Measurements from ENCODE around the gene FIGN.
A peak's percentile ranks its signal among the peaks of the same experiment; 100 is the strongest.

Gene FIGN, protein sequence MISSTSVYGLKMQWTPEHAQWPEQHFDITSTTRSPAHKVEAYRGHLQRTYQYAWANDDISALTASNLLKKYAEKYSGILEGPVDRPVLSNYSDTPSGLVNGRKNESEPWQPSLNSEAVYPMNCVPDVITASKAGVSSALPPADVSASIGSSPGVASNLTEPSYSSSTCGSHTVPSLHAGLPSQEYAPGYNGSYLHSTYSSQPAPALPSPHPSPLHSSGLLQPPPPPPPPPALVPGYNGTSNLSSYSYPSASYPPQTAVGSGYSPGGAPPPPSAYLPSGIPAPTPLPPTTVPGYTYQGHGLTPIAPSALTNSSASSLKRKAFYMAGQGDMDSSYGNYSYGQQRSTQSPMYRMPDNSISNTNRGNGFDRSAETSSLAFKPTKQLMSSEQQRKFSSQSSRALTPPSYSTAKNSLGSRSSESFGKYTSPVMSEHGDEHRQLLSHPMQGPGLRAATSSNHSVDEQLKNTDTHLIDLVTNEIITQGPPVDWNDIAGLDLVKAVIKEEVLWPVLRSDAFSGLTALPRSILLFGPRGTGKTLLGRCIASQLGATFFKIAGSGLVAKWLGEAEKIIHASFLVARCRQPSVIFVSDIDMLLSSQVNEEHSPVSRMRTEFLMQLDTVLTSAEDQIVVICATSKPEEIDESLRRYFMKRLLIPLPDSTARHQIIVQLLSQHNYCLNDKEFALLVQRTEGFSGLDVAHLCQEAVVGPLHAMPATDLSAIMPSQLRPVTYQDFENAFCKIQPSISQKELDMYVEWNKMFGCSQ

DNA sequence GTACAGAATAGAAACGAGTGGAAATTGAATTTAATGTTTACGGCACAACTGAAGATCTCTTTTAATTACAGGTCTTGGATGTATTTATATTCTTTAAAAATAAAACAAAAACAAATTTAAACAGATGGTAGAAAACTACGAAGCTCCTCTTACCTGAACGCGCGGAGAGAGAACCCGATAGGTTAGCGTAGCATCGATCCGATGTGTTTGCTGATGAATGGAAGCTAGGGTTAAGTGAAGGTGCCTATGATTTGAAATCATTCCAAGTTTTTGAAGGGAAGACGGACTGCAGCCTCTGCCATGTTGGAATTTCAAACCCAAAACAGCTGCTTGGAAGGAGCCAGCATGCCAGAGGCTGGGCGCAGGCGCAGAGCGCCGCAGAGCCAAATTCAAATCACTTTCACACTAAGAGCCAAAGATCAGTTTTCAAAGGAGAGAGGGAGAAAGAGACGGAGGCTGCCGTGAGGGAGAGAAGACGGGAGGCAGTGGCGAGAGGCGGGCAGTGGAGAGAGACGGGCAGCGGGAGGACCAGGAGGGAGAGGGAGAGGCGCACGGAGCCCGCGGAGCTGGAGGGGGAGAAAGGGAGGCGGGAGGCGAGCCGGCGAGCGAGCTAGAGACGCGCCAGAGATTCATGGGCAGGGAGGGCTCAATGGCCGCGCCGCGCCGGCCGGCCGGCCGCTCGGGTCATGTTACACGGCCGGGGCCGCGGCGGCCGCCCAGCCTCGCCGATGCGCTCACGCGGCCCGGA lies at the start of gene FIGN:
Gene FIGN, minus strand, starts transcription at position 324 of the 748 bp plus-strand sequence. CDS start 1,081 bp downstream, outside the sequence.
- peak; percentile 90 for DNase-seq (ENCODE audit: low spot score)

DNA sequence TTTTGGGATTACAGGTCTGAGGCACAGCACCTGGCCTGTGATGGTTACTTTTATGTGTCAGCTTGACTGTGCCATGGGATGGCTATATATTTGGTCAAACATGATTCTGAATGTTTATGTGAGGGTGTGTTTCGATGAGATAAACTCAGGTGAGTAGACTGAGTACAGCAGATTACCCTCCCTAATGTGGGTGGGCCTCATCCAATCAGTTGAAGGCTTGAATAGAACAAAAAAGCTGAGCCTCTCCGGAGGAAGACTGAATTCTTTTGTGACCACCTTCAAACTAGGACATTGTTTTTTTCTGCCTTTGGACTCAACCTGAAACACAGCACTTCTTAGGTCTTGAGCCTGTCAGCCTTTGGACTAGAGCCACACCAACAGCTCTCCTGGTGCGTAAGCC lies 49.4 kb upstream of the FIGN start:
- no peak for DNase-seq (ENCODE audit: low spot score)

DNA sequence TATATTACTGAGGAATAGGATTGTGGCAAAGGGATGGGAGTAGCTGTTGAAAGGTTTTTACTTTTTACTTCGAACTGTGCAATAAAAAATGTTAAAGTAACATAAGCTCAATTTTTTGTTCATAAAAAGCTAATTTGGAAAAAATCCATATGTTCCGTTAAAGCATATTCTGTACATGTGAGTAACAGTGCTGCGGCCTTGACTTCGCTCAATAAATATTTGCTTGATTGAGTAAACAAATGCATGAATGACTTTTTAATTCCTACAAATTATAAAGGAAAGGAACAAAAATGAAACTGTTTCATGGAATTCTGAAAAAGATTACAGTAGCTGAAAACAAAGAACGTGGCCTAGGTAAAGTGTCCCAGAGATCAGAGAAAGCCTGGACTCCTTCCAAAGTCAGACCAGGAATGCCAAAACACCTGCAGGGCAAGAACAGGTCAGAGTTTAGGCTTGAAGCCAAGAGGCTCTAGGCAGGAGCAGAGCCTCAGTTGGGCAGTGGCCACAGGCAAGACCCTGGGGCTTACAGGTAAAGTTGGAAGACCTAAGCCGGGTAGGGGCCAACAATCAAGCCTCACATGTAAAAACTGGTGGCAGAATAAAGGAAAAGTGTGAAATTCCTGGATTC lies 44.3 kb upstream of the FIGN start:
- no peak for DNase-seq (ENCODE audit: low spot score)

DNA sequence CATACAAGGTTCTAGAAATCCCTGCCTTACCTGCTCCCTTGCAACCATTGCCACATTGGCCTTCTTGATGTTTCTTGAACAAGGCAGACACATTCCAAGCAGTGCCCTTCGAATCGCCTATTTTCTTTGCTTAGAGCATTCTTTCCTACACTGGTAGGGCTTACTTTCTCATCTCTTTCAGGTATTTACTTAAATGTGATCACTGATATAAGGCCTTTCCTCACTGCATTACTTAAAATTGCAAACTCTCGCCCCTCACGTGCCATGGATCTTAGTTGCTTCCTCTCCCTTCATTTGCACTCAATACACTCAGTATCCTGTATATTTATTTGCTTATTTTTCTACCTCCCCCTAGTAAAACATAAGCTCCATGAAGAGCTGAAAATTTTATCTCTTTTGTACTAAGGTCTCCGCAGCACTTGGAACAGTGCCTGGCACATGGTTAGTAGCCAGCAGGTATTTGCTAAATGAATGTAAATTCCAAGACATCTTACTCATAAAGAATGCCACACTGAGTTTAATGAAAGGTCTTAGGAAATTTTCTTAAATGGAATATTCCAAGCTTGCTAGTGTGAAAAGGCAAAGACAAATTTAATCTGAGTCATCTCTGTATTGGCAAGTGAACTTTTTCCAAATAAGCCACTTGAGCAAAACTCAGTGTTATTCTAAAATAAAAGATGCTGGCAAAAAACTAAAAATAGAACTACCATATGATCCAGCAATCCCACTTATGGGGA lies 42.4 kb upstream of the FIGN start:
- DNase-seq (ENCODE audit: low spot score): peak; percentile 6

DNA sequence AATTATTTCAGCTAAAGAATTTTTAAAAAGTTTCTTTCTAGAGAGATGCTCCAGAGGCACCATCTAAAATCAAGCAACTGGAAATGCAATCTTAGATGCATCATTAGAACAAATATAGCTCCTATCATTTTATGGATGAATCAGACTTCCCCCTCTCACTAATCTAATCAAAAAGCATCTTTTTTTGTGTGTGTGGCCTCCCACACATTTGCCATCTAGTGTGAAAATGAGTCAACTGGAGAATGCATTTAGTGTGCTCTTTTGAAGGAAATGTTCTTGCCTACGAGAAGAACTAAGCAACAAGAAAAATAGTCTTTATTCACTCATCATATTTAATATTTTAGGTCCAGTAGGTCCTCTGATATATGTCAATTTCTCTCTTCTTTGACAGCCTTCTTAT lies 39.5 kb upstream of the FIGN start:
- no peak for DNase-seq (ENCODE audit: low spot score)

DNA sequence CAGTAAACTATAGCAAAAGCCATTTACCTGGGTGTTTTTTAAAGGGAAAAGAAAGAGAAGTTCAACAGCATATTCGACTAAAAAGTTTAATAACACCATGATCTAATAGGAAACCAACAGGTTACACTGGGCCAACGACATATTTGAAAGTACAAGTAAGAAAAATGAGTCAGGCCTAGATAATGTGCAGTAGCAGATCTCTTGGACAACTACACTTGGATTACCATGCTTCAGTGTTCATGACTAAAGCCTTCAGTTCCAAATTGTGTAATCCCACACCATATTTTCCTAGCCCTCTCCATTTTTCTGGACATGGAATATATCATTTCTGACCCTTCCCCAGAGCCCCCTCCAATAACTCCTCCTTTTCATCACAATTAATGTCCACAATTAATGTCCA lies 39.1 kb upstream of the FIGN start:
- peak; percentile 49 for DNase-seq (ENCODE audit: low spot score)

DNA sequence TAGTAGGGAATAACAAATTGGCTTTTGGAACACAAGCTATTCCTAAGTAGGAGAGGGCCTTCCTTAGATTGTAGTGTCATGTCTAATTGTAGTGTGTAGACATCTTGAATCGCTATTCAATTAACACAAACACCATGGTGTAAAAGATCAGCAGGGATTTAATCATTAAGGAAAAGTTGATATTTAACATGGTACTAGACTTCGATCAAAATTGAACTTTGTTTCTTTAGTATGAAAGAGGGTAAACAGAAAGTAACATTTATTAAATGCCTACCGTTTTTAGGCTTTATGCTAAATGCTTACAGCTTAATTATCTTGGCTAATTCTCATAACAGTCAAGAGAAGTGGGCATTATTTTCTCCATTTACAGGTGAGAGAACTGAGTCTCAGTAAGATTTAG lies 37.5 kb upstream of the FIGN start:
- DNase-seq (ENCODE audit: low spot score): no peak

DNA sequence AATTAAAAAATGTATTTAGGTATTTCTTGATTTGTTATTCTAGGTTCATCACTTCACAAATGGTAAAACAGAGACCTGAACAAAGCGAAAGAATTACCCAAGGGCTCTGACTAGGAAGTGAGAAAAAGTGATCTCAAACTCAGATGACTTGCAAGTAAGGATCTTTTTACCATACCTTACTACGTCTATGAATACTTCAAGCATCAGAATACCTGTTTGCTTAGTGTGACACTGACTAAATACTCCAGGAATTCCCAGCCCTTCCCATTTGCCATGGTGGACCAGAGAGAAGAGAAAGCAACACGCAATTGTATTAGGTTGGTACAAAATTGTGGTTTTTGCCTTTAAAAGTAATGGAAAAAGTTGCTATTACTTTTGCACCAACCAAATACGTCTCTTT lies 35.8 kb upstream of the FIGN start:
- no peak for DNase-seq (ENCODE audit: low spot score)

DNA sequence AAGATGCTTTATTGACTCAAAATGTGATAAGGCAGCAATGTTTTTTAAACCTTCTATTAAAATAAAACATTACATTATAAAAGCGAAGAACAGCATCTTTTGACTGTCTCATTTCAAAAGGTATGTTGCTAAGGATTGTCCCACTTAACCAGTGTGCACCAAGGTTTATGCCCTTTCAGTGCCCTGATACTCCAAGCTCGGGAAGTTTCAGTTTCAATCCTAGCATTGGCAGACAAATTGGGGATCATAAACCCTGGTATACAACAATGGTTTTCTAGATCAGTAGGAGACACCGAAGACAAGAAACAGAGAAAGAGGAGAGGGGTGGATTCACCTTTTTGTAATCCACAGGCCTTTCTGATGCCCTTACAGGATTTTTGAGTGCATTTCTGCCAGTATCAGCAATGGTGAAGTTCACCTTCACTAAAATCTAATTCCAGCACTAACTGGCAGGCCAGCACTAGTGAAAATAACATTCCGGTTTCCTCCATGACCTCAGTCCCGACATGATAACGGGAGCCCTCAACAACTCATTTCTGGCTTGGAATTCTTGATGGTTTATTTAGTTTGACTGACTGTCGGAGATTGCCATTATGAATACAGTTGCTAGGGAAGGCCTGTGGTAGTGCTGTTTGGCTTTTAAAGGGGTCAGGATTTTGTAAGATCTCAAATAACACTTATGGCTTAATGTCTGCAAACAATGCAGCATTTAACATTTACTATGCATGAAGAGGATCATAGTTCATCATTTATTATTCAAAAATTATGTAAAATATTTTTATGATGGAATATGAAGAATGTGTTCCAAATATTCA lies 33.3 kb upstream of the FIGN start:
- no peak for DNase-seq (ENCODE audit: low spot score)

DNA sequence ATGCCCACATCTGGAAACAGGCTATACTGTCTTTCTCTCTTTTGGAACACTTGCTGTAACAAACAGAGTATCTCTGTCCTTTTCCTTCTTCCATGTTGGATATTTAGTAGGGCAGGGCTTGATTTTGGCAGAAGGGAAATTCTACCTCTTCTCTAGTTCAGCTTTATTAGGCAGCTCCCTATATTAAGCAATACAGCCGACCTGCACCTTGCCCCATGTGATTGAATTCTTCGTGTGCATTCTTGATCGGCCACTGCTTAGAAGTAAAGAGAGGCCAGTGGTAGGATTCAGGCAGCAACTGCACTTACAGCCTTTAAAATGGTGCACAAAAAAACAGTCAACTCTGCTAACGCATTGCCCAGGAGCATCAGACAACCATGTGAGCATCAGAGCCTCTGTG lies 31.3 kb upstream of the FIGN start:
- DNase-seq (ENCODE audit: low spot score): no peak

DNA sequence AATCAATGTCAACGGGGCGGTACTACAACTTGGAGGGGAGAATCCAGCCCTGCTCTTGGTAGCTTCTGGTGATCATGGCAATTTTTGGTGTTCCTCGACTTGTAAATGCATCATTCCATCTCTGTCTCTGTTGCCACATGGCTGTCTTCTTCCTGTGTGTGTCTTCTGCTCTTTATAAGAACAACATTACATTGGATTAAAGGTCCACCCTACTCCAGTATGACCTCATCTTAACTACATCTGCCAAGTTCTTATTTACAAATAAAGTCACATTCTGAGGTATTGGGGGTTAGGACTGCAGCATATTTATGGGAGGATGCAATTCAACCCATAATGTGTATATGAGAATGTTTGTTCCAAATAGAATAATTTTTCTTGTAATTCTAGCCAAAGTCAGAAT lies 28.8 kb upstream of the FIGN start:
- DNase-seq (ENCODE audit: low spot score): no peak

DNA sequence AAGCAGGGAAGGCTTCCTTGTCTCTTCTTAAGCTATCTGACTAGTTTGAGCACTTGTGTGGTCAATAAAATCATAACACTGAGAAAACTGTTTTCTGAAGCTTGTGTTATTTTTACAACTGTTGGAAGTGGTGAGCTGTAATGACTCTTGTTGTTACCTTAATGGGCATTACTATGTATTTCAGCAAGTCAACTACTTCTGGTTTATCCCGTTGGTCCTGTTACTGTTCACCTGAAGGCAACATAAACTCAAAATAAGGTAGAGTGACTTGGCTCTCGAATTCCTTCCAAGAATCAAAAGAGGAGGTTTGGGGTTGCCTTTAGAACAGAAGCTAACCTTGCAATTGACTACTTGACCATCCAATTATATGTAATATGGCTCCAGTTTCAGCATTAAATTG lies 23.2 kb upstream of the FIGN start:
- DNase-seq (ENCODE audit: low spot score): no peak

DNA sequence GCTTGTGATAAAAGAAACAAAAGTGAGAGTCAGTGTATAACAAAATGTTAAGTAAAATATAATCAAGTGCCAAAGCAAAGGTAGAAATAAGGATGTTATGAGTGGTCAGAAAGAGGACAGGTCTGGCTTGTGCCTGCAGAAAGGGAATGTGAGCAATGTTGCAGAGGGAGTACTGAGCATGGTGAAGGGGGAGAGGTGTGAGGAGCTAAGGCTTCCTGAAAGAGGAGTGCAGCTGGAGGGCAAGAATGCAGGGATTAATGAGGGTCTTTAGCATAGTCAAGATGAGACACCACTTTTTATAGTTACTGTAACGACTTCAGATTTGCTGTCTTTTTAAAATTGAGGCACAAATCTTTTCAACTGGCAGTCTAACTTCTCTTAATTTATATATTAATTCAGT lies 22.0 kb upstream of the FIGN start:
- no peak for DNase-seq (ENCODE audit: low spot score)

DNA sequence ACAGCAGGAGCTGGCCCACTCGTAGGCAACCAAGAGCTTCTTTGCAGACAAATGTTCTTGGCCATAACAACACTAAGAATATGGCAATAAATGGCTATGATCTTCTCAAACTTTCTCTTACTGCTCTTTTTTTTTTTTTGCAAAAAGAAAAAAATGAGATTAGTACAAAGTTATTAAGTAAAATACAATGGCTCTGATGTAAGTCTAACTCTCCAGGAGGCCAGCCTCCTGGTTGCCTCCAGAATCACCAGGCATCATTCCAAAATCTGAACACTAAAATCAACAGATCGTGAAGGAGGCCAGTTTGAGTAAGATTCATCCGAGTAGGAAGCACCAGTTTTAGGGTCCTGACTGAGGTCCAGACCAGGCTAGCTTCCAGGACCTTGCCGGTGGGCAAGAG lies 20.8 kb upstream of the FIGN start:
- no peak for DNase-seq (ENCODE audit: low spot score)

DNA sequence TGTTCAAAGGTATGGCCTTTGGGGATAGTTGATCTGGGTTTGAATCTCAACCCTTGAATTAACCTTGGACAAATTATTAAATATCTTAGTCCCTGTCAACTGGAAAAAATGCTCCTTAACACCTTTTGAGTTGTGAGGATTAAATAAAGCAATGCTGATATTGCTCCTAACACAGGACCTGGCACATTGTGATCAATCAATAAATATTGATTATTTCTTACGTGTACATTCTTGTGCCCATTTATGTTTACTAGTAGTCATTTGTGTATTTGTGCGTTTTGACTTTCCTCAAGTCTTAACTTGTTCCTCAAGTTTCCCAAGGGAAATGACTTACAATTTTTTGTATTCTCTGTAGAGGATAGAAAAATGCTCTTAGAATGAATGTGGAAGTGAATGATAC lies 19.6 kb upstream of the FIGN start:
- DNase-seq (ENCODE audit: low spot score): no peak

DNA sequence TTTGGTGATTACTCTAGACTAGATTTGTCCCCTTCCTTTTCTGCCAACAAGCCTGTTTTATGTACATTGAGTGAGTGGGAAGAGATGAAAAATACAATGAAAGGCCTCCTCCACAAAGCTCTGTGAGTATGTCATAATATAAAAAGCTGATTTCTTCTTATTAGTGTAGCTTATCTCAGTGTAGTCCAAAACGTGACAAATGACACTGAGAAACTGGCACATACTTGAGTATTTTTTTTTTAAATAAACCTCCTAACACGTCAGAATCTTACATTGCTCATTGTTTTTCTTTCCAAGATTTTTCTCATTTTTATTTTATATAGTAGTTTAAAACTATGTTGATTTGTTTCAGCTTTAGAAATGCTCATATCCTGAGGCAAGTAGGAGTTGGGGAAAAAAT lies 17.9 kb upstream of the FIGN start:
- DNase-seq (ENCODE audit: low spot score): no peak

DNA sequence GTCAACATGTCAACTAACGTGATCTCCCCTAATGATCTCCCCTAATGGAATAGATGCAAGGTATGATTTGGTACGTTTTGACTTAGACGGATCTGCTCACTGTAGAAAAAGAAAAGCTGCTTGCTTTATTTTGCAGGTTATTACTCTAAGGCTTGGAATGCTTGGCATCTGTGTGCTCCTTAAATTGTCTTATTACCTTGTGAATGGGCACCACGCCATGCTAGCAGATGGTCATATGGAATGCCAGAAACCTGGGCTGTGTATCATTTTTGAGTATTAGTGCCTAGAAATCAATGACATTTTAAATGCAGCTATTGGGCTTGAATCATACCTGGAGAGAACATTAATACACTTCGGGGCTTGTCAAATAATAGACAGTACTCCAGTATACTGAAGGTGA lies 16.5 kb upstream of the FIGN start:
- no peak for DNase-seq (ENCODE audit: low spot score)

DNA sequence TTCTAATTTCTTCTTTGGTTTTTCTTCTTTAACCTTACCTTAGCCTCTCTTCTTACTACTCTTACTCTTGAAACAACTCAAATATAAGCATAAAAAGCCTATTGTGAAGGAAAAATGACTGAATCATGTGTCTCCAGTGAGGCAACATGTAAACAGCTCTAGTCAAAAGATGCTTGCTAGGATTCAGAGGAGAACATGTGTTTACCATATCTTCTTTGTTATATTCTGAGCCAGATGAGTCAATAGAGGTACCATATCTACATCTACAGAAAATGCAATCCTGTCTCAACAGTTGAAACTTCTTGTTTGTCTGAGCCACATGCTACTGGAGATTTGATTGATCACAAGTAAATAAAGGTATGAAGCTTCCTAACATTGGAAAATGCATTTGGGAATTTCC lies 15.9 kb upstream of the FIGN start:
- DNase-seq (ENCODE audit: low spot score): no peak

DNA sequence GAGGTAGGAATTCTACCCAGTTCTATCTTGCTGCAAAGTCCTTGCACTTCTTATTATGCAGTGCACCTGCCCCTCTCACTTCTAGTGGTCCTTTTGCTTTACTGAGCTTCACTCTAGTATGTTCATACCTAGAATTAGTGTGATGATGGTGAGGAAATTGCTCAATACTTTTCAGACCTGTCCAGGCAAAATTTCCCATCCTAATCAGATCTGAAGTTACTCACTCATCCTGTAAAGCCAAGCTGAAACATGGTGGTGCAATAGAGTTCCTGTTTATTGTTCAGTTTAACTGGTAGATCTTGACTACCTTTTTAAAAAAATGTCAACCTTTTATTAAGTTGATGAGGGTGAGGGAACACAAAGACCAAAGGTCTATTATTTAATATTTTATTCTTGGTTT lies 12.6 kb upstream of the FIGN start:
- no peak for DNase-seq (ENCODE audit: low spot score)

DNA sequence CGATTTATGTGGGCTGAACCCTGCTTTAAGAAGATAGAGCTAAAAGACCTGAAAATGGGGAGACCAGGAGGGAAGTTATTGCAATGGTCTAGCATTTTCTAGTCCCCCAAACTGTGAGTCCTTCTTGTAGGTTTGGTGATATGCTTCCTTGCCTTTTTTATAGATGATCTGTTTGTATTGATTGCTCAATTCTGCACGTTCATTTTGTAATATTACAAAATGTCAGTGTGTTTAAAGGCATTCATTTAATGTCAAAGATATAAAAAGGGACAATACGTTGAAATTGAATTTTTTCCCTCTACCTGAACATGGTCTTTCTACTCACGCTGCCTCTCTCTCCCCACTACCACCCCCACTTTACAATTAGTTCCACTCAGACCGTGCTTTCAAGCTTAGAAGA lies 5.6 kb upstream of the FIGN start:
- no peak for DNase-seq (ENCODE audit: low spot score)

DNA sequence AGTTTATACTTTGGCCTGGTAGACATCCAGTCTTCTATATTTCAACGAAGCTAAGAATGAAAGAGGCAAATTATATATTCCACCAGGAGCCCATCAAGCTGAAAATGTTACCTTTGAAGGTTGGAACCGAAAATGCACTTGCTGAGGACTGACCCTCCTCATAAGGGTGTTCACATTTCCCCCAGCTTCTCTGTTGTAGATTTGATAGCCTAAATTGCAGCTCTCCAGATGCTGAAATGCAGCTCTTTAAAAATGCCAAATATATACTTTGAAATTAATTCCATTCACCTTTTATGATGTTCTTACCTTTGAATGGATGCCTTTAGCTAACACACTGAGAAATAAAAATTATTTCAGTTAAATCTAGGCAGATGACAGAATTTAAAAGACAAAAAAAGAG lies 1.8 kb upstream of the FIGN start:
- no peak for DNase-seq (ENCODE audit: low spot score)
